HepG2 (cell line): ENCODE data around the gene NME2. TPM values are rescaled to one million over a fixed set of nuclear protein-coding genes. Genes with fewer than 3 reads are reported as not detected.

Experiments
- ARNT2 ChIP-seq: sonication (generic); formaldehyde crosslinking; IDR thresholded peaks from 2 replicates; pipeline ENCODE4 v1.8.0; 2022; ENCODE audit warnings: mild to moderate bottlenecking, low read depth, missing genetic modification reagents, moderate library complexity
- CREB1 ChIP-seq, 2 experiments: fragments of 450-650 bp in 1 of 2; IDR thresholded peaks; 2 replicates each; pipeline ENCODE4 v1.6.1; 2016 to 2017; ENCODE audit warnings: control low read depth in 1 of 2, mild to moderate bottlenecking in 1 of 2, missing compliant biosample characterization in 1 of 2, missing genetic modification characterization in 1 of 2
- FUBP1 ChIP-seq: sonication (generic); formaldehyde crosslinking; IDR thresholded peaks from 2 replicates; pipeline ENCODE4 v1.5.1; 2020; ENCODE audit warnings: missing genetic modification reagents, mild to moderate bottlenecking, borderline replicate concordance
- GATAD2A ChIP-seq: IDR thresholded peaks from 2 replicates; pipeline ENCODE4 v1.6.1; 2016
- HNF4A ChIP-seq: sonication (generic); formaldehyde crosslinking; IDR thresholded peaks from 2 replicates; pipeline ENCODE4 v1.4.0; 2020; ENCODE audit warnings: missing genetic modification reagents
- ISL2 ChIP-seq: sonication (generic); formaldehyde crosslinking; IDR thresholded peaks from 2 replicates; pipeline ENCODE4 v1.5.0; 2020; ENCODE audit warnings: missing genetic modification reagents
- KDM3A ChIP-seq: IDR thresholded peaks from 2 replicates; pipeline ENCODE4 v1.6.1; 2018; ENCODE audit warnings: low read depth, missing compliant biosample characterization
- PAX8 ChIP-seq: sonication (generic); formaldehyde crosslinking; IDR thresholded peaks from 2 replicates; pipeline ENCODE4 v1.8.0; 2022; ENCODE audit warnings: mild to moderate bottlenecking, missing genetic modification reagents, borderline replicate concordance
- PHF20 ChIP-seq: sonication (generic); formaldehyde crosslinking; IDR thresholded peaks from 2 replicates; pipeline ENCODE4 v1.5.0; 2020; ENCODE audit warnings: mild to moderate bottlenecking, missing genetic modification reagents
- SRSF1 ChIP-seq: fragments of 200-400 bp; formaldehyde crosslinking; optimal IDR thresholded peaks from 2 replicates; pipeline ENCODE3; 2017; ENCODE audit warnings: mild to moderate bottlenecking, low read depth, low read length, moderate library complexity
- TBX2 ChIP-seq: sonication (generic); formaldehyde crosslinking; IDR thresholded peaks from 2 replicates; pipeline ENCODE4 v1.5.0; 2020; ENCODE audit warnings: missing genetic modification reagents, mild to moderate bottlenecking, borderline replicate concordance
- TCF7 ChIP-seq: sonication (generic); IDR thresholded peaks from 2 replicates; pipeline ENCODE4 v1.6.1; 2016; ENCODE audit warnings: antibody characterized with exemption, low read depth
- ZEB1 ChIP-seq: IDR thresholded peaks from 2 replicates; pipeline ENCODE4 v1.6.1; 2012; ENCODE audit warnings: mild to moderate bottlenecking, low read depth, inconsistent platforms; ENCODE audit not compliant: insufficient replicate concordance
- ZFYVE20 ChIP-seq: sonication (generic); formaldehyde crosslinking; IDR thresholded peaks from 2 replicates; pipeline ENCODE4 v1.8.0; 2023; ENCODE audit warnings: low read depth, mild to moderate bottlenecking, moderate library complexity, missing genetic modification reagents, borderline replicate concordance
- ZNF24 ChIP-seq: fragments of 450-650 bp; IDR thresholded peaks from 2 replicates; pipeline ENCODE4 v1.6.1; 2017; ENCODE audit warnings: antibody characterized with exemption, mild to moderate bottlenecking
- ZNF281 ChIP-seq: sonication (generic); formaldehyde crosslinking; IDR thresholded peaks from 2 replicates; pipeline ENCODE4 v1.4.0; 2020; ENCODE audit warnings: missing genetic modification reagents, borderline replicate concordance
- ZNF282 ChIP-seq: fragments of 450-650 bp; IDR thresholded peaks from 2 replicates; pipeline ENCODE4 v1.6.1; 2018; ENCODE audit not compliant: partially characterized antibody
- ZNF326 ChIP-seq: sonication (generic); formaldehyde crosslinking; IDR thresholded peaks from 2 replicates; pipeline ENCODE4 v1.4.0; 2020; ENCODE audit warnings: missing genetic modification reagents, borderline replicate concordance
- ZNF761 ChIP-seq: sonication (generic); formaldehyde crosslinking; conservative IDR thresholded peaks from 2 replicates; pipeline ENCODE4 v1.4.0; 2020; ENCODE audit warnings: mild to moderate bottlenecking, missing genetic modification reagents
- ZSCAN29 ChIP-seq: sonication (generic); formaldehyde crosslinking; conservative IDR thresholded peaks from 2 replicates; pipeline ENCODE4 v1.4.0; 2020; ENCODE audit warnings: mild to moderate bottlenecking, missing genetic modification reagents
- polyA plus RNA-seq, 8 experiments: library from polyadenylated mRNA; depleted of rRNA in 3 of 8; stranded (reverse) in 7 of 8; unstranded in 1 of 8; fragments of >200 nt; fragmentation: Illumina TruSeq in 4 of 8; extraction: Trizol in 4 of 8; gene quantifications; 2 replicates each; pipeline versions ENCODE4 v1.2.1 to v1.2.3, GENCODE V29; 2011 to 2016; ENCODE audit warnings: low read depth in 4 of 8, missing spikeins in 1 of 8, mixed read lengths in 1 of 8; ENCODE audit not compliant: insufficient read depth in 1 of 8
- total RNA-seq, 5 experiments: library from RNA; depleted of rRNA; stranded (reverse); fragments of >200 nt; fragmentation: Illumina TruSeq; extraction: Trizol; gene quantifications; 2 replicates each; pipeline ENCODE4 v1.2.3, GENCODE V29; 2016; ENCODE audit warnings: low read depth in 1 of 5
- TF ChIP-seq, protein P1 (sequence below): fragments of 450-650 bp; IDR thresholded peaks from 2 replicates; pipeline ENCODE4 v1.6.1; 2016
- TF ChIP-seq, protein P2 (sequence below): sonication (generic); formaldehyde crosslinking; IDR thresholded peaks from 2 replicates; pipeline ENCODE4 v1.4.0; 2020; ENCODE audit warnings: mild to moderate bottlenecking, missing genetic modification reagents

The NME2 gene
- total and polyA plus RNA-seq, 2 of the 13 experiments (the other 11 are each of a cell fraction or from before 2014, with no cell fraction given), result 790 to 1,213 TPM

DNA sequence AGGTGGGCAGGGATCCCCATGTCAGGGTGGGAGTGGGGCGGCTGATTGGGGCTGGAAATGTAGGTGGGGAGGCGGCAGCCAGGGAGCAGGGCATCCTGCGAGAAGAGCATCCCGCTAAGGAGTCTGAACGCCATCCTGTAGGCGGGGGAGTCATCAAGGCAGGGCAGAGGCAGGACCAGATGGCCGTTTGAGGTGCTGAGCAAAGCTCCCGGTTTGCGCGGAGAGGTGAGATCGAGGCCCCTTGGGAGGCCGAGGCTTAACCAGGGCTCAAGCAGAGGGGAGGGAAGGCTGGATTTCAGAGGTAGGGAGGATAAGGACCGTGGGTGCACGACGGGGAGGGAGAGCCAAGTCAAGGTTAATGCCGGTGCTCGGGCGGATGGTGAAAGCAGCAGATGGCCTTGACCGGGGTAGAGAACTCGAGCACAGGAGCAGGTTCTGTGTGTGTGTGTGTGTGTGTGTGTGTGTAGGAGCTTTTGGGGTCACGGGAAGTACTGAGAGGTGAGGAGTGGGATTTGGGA, 472 bp upstream of the NME2 start (continued):
- TF ChIP-seq, protein P1, sequence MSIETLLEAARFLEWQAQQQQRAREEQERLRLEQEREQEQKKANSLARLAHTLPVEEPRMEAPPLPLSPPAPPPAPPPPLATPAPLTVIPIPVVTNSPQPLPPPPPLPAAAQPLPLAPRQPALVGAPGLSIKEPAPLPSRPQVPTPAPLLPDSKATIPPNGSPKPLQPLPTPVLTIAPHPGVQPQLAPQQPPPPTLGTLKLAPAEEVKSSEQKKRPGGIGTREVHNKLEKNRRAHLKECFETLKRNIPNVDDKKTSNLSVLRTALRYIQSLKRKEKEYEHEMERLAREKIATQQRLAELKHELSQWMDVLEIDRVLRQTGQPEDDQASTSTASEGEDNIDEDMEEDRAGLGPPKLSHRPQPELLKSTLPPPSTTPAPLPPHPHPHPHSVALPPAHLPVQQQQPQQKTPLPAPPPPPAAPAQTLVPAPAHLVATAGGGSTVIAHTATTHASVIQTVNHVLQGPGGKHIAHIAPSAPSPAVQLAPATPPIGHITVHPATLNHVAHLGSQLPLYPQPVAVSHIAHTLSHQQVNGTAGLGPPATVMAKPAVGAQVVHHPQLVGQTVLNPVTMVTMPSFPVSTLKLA, result 0 out of 2 replicates have a peak, but pooled peaks have one; percentile 35
- TF ChIP-seq ZNF24, result no peak
- TF ChIP-seq HNF4A (CRISPR knock-in tag), result peak; percentile 20; the same call in 1 of the 2 replicates
- TF ChIP-seq TBX2 (CRISPR knock-in tag), result 0 out of 2 replicates have a peak, but pooled peaks have one; percentile 11
- no peak for TF ChIP-seq ZNF281
- no peak for TF ChIP-seq TCF7
- peak; percentile 84 for TF ChIP-seq ZNF282
- TF ChIP-seq ZEB1, result no peak
- no peak for TF ChIP-seq ISL2
- TF ChIP-seq ZNF326, result no peak
- TF ChIP-seq PAX8 (CRISPR knock-in tag), result no peak
- no peak for TF ChIP-seq FUBP1
- TF ChIP-seq KDM3A (CRISPR knock-in tag), result no peak
- TF ChIP-seq GATAD2A (CRISPR knock-in tag), result no peak
- TF ChIP-seq ZNF761 (CRISPR knock-in tag), result no peak
- TF ChIP-seq ZSCAN29, result no peak
- TF ChIP-seq PHF20 (CRISPR knock-in tag), result no peak
- TF ChIP-seq CREB1 (IDR thresholded peaks at IDR 0.05), result no peak
- TF ChIP-seq CREB1 (CRISPR knock-in tag; IDR thresholded peaks at IDR 0.05), result no peak
- TF ChIP-seq, protein P2, sequence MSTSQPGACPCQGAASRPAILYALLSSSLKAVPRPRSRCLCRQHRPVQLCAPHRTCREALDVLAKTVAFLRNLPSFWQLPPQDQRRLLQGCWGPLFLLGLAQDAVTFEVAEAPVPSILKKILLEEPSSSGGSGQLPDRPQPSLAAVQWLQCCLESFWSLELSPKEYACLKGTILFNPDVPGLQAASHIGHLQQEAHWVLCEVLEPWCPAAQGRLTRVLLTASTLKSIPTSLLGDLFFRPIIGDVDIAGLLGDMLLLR (CRISPR knock-in tag), result no peak
- TF ChIP-seq SRSF1, result peak; percentile 34
- no peak for TF ChIP-seq ZFYVE20
- no peak for TF ChIP-seq ARNT2 (CRISPR knock-in tag)
